ENCODE results near the gene OSBPL3. TPM values are rescaled to one million over a fixed set of nuclear protein-coding genes. Genes with fewer than 3 reads are reported as not detected.

The OSBPL3 gene
- total RNA-seq, 1 donor from 2014 or later = 37.5 TPM

DNA sequence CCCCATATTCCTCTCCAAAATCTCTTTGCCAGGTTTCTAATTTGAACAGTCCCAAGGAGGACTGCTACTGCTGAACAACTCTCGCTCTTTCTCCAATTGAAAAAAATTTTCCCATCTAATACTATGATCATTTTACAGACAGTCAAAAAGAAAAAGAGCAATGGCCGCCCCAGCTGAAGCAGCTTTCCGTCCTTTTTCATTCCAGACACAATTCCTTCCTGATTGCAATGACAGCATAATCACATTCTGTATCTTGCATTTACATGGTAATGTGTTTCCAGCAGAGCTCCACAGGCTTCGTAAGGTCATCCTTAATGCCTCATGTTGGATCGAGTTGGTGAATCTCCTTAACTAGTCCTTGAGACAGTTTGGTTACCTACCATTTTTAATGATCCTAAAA is 177.7 kb downstream of the OSBPL3 start:
- no peak overlapping the region for H3K4me3 Mint-ChIP-seq (ENCODE audit: unreplicated experiment)
- peaks cover 7% of the 10 kb centered on the region for H3K36me3 Mint-ChIP-seq (ENCODE audit: unreplicated experiment)
- no peak overlapping the region for H3K27ac Mint-ChIP-seq (ENCODE audit: unreplicated experiment)
- TF ChIP-seq, protein P1, sequence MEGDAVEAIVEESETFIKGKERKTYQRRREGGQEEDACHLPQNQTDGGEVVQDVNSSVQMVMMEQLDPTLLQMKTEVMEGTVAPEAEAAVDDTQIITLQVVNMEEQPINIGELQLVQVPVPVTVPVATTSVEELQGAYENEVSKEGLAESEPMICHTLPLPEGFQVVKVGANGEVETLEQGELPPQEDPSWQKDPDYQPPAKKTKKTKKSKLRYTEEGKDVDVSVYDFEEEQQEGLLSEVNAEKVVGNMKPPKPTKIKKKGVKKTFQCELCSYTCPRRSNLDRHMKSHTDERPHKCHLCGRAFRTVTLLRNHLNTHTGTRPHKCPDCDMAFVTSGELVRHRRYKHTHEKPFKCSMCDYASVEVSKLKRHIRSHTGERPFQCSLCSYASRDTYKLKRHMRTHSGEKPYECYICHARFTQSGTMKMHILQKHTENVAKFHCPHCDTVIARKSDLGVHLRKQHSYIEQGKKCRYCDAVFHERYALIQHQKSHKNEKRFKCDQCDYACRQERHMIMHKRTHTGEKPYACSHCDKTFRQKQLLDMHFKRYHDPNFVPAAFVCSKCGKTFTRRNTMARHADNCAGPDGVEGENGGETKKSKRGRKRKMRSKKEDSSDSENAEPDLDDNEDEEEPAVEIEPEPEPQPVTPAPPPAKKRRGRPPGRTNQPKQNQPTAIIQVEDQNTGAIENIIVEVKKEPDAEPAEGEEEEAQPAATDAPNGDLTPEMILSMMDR (IDR thresholded peaks at IDR 0.05; ENCODE audit: partially characterized antibody, unreplicated experiment) = no peak
- H3K4me1 Mint-ChIP-seq (ENCODE audit: low read depth, unreplicated experiment) = no peaks in the 10 kb centered on the region
- peaks cover 2% of the 10 kb centered on the region for H3K9me3 Mint-ChIP-seq (ENCODE audit: unreplicated experiment)
- no peak for DNase-seq
- no peaks in the 10 kb centered on the region for H3K27me3 Mint-ChIP-seq (ENCODE audit: unreplicated experiment)

- peaks cover 7% of the 10 kb centered on the region for H3K36me3 Mint-ChIP-seq (ENCODE audit: unreplicated experiment)
- no peak overlapping the region for H3K4me3 Mint-ChIP-seq (ENCODE audit: unreplicated experiment)
- no peak overlapping the region for H3K27ac Mint-ChIP-seq (ENCODE audit: unreplicated experiment)
- no peak for DNase-seq
- no peaks in the 10 kb centered on the region for H3K27me3 Mint-ChIP-seq (ENCODE audit: unreplicated experiment)
- peaks cover 2% of the 10 kb centered on the region for H3K9me3 Mint-ChIP-seq (ENCODE audit: unreplicated experiment)
- TF ChIP-seq, protein P1 (IDR thresholded peaks at IDR 0.05; ENCODE audit: partially characterized antibody, unreplicated experiment) = no peak
- no peaks in the 10 kb centered on the region for H3K4me1 Mint-ChIP-seq (ENCODE audit: low read depth, unreplicated experiment)
These were observed 178.1 kb downstream of the OSBPL3 start for GRCh38 chr7:24801883-24802282.

DNA sequence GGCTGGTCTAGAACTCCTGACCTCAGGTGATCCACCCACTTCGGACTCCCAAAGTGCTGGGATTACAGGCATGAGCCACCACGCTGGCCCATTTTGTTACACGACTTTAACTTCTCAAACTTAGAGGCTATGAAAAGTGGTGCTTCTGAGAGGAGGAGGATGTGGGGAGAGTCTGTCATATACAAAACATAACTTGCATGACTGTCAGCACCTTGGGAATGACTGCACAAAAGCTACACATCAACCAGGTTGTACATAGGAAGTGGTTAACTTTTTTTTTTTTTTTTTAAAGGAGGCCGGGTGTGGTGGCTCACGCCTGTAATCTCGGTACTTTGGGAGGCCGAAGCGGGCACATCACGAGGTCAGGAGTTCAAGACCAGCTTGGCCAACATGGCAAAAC is 179.3 kb downstream of the OSBPL3 start:
- no peak overlapping the region for H3K27ac Mint-ChIP-seq (ENCODE audit: unreplicated experiment)
- TF ChIP-seq, protein P1 (IDR thresholded peaks at IDR 0.05; ENCODE audit: partially characterized antibody, unreplicated experiment) = no peak
- no peaks in the 10 kb centered on the region for H3K27me3 Mint-ChIP-seq (ENCODE audit: unreplicated experiment)
- H3K4me1 Mint-ChIP-seq (ENCODE audit: low read depth, unreplicated experiment) = no peaks in the 10 kb centered on the region
- DNase-seq = no peak
- H3K4me3 Mint-ChIP-seq (ENCODE audit: unreplicated experiment) = no peak overlapping the region
- peaks cover 10% of the 10 kb centered on the region for H3K36me3 Mint-ChIP-seq (ENCODE audit: unreplicated experiment)
- H3K9me3 Mint-ChIP-seq (ENCODE audit: unreplicated experiment) = peaks cover 2% of the 10 kb centered on the region

GRCh38 chr7:24800073-24800472 is 179.9 kb downstream of the OSBPL3 start:
- Mint-ChIP-seq H3K36me3 (ENCODE audit: unreplicated experiment) (peaks cover 12% of the 10 kb centered on the region), H3K4me1 (ENCODE audit: low read depth, unreplicated experiment) (no peaks in the 10 kb centered on the region), H3K27me3 (ENCODE audit: unreplicated experiment) (no peaks in the 10 kb centered on the region), H3K27ac (ENCODE audit: unreplicated experiment) (no peak overlapping the region), H3K4me3 (ENCODE audit: unreplicated experiment) (no peak overlapping the region), H3K9me3 (ENCODE audit: unreplicated experiment) (peaks cover 2% of the 10 kb centered on the region)
- TF ChIP-seq, protein P1 (IDR thresholded peaks at IDR 0.05; ENCODE audit: partially characterized antibody, unreplicated experiment) = no peak
- no peak for DNase-seq

GRCh38 chr7:24799506-24799905 is 180.5 kb downstream of the OSBPL3 start:
- H3K4me3 Mint-ChIP-seq (ENCODE audit: unreplicated experiment) = no peak overlapping the region
- peaks cover 12% of the 10 kb centered on the region for H3K36me3 Mint-ChIP-seq (ENCODE audit: unreplicated experiment)
- no peak overlapping the region for H3K27ac Mint-ChIP-seq (ENCODE audit: unreplicated experiment)
- H3K4me1 Mint-ChIP-seq (ENCODE audit: low read depth, unreplicated experiment) = no peaks in the 10 kb centered on the region
- no peak for DNase-seq
- TF ChIP-seq, protein P1 (IDR thresholded peaks at IDR 0.05; ENCODE audit: partially characterized antibody, unreplicated experiment) = no peak
- peaks cover 2% of the 10 kb centered on the region for H3K9me3 Mint-ChIP-seq (ENCODE audit: unreplicated experiment)
- no peaks in the 10 kb centered on the region for H3K27me3 Mint-ChIP-seq (ENCODE audit: unreplicated experiment)
